HG02759 (cell line): Measurements from ENCODE around the gene SNED1.

Experiments
- ATAC-seq: cut with Tn5 transposase; IDR thresholded peaks from one replicate; pipeline ENCODE4 v1.9.1; 2021; ENCODE audit warnings: mild to moderate bottlenecking, moderate library complexity; ENCODE audit not compliant: unreplicated experiment

The SNED1 gene

DNA sequence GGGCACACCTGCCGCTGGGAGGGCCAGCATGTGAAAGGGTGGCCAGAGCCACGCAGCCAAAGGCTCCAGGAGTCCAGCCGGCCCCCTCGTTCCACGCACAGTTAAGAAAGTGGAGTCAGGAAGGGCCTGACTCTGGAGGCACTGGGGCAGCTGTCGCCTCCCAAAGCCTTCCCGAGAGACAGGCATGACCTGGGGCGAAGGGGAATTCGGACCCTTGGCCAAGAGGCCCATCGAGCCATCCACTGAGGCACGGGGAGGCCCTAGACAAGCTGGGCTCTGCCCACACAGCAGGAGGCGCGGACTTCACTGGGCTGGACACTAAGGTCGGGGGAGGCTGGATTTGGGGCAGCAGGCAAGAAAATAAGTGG lies 38.5 kb upstream of the SNED1 start:
- ATAC-seq: no peak

DNA sequence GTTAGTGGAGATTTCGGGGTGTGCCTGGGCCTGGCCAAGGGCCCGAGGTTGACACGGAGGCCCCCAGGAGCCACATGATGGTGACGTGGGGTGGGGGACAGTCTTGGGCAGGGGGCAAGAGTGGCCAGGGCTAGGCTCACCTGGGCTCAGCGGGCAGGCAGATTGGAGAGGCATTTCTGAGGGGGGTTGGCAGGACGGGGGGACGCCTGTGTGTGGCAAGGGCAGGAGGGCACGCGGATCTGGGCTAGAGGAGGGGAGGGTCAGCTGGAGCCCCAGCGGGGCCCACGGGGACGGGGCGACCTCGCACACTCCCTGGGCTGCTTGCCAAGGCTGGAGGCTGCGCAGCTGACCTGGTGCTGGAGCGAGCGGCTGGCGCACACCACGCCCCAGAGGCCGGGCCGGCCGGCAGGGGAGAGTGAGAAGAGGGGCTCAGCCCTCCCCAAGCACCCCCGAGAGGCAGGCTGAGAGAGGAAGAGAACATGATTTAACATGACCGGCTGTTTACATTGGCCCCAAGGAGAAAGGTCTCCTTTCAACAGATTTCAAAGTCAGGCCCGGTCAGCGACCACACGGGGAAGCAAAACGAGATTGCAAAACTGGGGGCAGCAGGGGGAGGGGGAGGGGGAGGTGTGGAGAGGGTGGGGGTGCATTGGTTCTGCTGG lies 38.0 kb upstream of the SNED1 start:
- no peak for ATAC-seq

DNA sequence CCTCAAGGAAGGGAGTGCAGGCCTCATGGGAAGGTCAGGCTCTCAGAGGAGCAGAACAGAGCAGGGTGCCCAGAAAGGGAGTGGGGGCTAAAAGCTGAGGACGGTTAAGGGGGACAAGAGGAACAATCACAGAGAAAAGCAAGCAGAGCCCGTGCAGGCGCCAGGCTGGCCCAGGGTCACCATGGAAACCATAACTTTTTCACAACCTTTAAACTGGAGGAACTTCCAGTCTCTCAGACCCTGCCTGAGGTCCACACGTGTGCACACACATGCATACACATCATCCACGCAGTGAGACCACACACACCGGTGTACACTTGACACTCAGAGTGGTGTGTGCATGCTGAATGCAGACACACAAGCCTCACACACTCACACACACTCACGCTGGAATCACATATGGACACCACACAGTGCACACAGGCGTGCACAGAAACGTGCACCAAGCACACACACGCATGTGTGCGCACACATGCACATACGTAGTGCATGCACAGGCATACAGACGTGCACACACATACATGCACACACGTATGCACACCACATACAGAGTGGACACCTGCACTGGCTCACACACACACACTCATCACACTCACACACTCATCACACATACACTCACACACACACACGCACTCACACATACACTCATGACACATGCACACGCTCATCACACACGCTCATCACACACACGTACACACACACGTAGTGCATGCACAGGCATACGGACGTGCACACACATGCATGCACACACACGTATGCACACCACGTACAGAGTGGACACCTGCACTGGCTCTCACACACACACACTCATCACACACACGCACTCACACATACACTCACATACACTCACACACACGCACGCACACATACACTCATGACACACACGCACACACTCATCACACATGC lies 37.2 kb upstream of the SNED1 start:
- no peak for ATAC-seq

- ATAC-seq: no peak
These were observed 36.5 kb upstream of the SNED1 start for GRCh38 chr2:240961910-240962299.

DNA sequence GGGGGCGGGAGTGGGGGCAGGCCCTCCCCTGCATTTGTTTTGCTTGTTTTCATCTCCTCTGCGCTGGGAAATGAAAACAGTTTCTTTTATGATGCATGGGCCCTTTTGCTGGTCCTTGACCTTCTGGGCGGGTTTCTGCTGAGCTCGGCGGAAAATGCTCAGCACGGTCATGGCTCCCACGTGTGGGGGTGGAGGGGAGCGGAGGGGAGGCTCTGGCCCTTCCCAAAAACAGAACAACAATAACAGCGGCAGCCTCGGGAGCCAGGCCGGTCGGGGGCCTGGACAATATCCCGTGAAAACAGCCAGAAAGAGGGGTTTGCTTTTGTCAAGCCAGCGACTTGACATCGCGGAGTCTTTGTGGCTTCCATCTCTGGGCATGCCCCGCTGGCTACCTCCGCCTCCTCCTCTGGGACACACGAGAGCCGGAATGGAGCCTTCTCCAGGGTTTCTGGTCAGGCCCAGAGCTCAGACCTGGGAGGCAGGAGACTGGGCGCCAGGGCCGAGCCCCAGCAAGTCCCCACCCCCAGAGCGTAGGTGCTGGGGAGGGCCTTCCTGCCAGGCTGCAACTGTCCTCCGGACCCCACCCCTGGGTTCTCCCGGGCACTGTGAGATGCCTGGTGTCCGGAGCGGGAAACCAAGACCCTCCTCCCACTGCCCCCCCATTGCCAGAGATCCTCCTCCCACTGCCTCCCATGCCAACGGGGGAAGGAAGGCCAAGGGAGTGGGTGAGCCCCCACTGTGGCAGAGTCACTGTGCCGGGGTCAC lies 35.9 kb upstream of the SNED1 start:
- ATAC-seq: no peak

- ATAC-seq: no peak
These were observed 35.2 kb upstream of the SNED1 start for GRCh38 chr2:240963065-240963867.

GRCh38 chr2:240963868-240964703 lies 34.3 kb upstream of the SNED1 start:
- ATAC-seq: no peak

GRCh38 chr2:240964704-240965295 lies 33.6 kb upstream of the SNED1 start:
- ATAC-seq: no peak

- ATAC-seq: no peak
These were observed 33.0 kb upstream of the SNED1 start for GRCh38 chr2:240965296-240965904.

DNA sequence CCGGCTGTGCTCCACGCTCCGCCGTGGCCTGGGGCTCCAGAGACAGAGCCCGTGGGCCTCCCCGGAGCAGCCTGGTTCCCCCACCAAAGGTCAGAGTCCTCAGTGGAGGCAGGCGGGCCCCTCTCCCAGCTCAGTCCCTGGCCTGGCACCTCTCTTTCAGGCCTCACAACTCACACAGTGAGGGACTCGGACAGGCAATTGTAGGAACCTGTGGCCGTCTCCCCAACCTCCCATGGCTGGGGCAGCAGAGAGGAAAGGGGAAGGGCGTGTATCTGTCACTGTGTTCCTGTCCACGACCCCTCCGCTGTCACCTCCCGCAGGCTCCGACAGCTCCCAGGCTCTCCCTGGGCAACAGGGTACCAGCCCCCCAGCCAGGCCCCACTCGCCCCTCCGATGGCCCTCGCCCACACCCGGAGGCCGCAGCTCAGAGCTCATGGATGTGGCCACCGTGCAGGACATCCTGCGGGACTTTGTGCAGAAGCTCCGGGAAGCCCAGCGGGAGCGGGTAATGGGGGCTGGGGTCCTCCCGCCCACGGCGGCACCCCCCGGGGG lies 32.4 kb upstream of the SNED1 start:
- no peak for ATAC-seq

DNA sequence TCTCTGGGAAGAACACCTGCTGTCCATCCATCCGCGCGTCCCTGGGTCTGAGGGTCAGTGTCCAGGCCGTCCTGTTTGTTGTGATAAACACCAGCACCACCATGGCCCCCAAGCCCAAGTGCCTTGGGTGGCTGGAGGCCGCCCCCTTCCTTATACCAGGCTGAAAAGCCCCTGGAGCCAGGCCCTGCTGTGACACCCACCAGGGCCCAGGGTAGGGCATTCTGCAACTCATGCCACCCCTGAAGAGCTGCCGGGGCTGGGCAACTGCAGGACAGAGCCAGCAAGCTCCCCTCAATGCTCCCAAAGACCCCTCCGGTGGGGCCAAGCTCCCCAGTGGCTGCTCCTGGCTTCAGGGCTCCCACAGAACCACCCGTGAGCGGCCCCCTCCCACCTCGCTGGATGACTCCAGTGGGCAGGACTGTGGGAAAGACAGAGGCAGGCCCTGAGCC lies 31.9 kb upstream of the SNED1 start:
- no peak for ATAC-seq

DNA sequence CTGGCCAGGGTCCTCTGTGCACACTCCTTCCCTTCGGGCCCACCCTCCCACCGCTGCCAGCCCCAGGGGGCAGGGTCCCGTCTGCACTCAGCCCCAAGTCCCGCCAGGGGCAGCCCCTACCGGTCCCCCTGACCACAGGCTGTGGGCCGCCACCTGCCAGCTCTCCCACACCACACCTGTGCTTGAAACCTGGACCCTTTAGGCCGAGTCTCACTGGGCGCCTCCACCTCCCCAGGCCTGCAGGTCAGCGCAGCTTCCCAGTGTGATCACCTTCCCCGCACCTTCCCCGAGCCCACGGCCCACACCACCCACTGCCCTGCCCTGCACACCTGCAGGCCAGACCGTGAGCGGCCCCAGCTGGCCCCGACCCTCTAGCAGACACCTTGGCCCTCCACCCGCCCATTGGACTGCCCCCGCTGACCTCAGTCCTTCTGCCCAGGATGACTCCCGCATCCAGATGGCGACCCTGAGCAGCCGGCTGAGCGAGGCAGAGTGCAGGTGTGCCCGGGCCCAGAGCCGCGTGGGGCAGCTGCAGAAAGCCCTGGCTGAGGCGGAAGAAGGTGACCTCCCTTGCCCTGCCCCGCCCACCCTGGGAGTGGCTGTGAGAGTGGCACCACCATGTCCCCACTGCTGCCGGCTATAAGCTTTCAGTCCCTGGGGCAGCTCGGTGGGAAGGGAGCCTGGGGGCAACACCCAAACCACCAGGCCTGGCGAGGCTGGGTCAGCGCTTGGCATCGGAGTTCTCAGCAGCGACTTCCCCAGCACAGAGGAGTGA lies 31.3 kb upstream of the SNED1 start:
- no peak for ATAC-seq

GRCh38 chr2:240967681-240968621 lies 30.5 kb upstream of the SNED1 start:
- no peak for ATAC-seq

- ATAC-seq: no peak
These were observed 29.4 kb upstream of the SNED1 start for GRCh38 chr2:240968731-240969624.

- no peak for ATAC-seq
These were observed 28.3 kb upstream of the SNED1 start for GRCh38 chr2:240970104-240970503.

DNA sequence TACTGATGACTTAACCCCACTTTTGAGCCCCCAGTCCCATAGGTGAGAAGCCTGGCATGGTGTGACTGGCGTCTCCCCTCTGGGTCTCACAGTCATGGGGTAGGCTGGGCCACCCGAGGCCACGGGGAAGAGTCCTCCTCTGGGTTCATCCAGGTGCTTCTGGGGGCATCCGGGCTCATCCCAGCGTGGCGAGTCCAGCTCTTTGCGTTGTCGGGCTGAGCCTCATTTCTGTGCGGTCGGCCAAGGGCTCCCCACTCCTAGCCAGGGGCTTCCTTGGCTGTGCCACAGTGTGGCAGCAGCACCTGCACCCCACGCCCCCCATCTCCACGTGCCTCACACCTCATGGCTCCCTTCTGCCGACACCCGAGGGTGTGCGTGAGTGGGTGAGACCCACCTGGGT lies 27.6 kb upstream of the SNED1 start:
- no peak for ATAC-seq
